Hepatocyte (in vitro differentiated cells): Measurements from ENCODE around the gene TMA7.

Experiments
- CTCF ChIP-seq: fragments of 200-600 bp; sonication (generic); IDR thresholded peaks from 2 replicates; pipeline ENCODE4 v1.5.1; 2016; ENCODE audit warnings: antibody characterized with exemption, mild to moderate bottlenecking; ENCODE audit not compliant: poor library complexity
- EZH2 ChIP-seq: fragments of 200-600 bp; sonication (generic); IDR thresholded peaks from 2 replicates; pipeline ENCODE4 v1.6.1; 2016; ENCODE audit warnings: antibody characterized with exemption, mild to moderate bottlenecking, borderline replicate concordance
- EZH2phosphoT487 ChIP-seq: fragments of 200-600 bp; sonication (generic); IDR thresholded peaks from one replicate; pipeline ENCODE4 v1.6.1; 2018; ENCODE audit warnings: antibody characterized with exemption, mild to moderate bottlenecking, low read depth, moderate library complexity; ENCODE audit not compliant: unreplicated experiment, severe bottlenecking

- no peak for TF ChIP-seq CTCF
- TF ChIP-seq EZH2phosphoT487: no peak
- no peak for TF ChIP-seq EZH2
Observed at GRCh38 chr3:48407542-48408099, 32.4 kb upstream of the TMA7 start.
